DOHH2 (cell line): Measurements from ENCODE around the gene ACOT11.

Source experiments
- CTCF ChIP-seq: fragments of 200-600 bp; sonication (generic); IDR thresholded peaks from one replicate; pipeline ENCODE4 v1.5.1; 2014; ENCODE audit warnings: antibody characterized with exemption, mild to moderate bottlenecking, low read depth, low read length; ENCODE audit not compliant: poor library complexity, severe bottlenecking
- EZH2phosphoT487 ChIP-seq: fragments of 200-600 bp; sonication (generic); IDR thresholded peaks from 2 replicates; pipeline ENCODE4 v1.6.1; 2017; ENCODE audit warnings: borderline replicate concordance, mild to moderate bottlenecking, antibody characterized with exemption, low read length, moderate library complexity, mixed read lengths

GRCh38 chr1:54528613-54529012 is 19.4 kb upstream of the ACOT11 start:
- TF ChIP-seq CTCF (no peak), EZH2phosphoT487 (no peak)
